Activated B cell treated with CpG ODN at 0.5 μM for 24 hours (primary cell): Measurements from ENCODE around the gene PRDM16. TPM values are rescaled to one million over a fixed set of nuclear protein-coding genes. Genes with fewer than 3 reads are reported as not detected.

Source experiments
- ATAC-seq: fragments of 200-7000 bp; cut with Tn5 transposase; one replicate; pipeline ENCODE4 v1.10.0; 2021; ENCODE audit warnings: low read depth, mild to moderate bottlenecking, moderate library complexity
- CTCF ChIA-PET: fragments of 350-600 bp; sonication (Branson Sonifier 250); formaldehyde crosslinking; loops from one replicate; lab custom pipeline; 2021; ENCODE audit warnings: antibody characterized with exemption; lab: Charles Lee
- POLR2A ChIA-PET: fragments of 350-600 bp; sonication (Branson Sonifier 250); formaldehyde crosslinking; loops from one replicate; lab custom pipeline; 2021; ENCODE audit warnings: antibody characterized with exemption; lab: Charles Lee
- DNase-seq: peaks from one replicate; pipeline ENCODE4 v3.0.0; 2022
- H3K27ac Mint-ChIP-seq: one replicate; pipeline ENCODE4 v1.8.0; 2020; ENCODE audit warnings: mixed read lengths
- H3K27me3 Mint-ChIP-seq: one replicate; pipeline ENCODE4 v1.8.0; 2021; ENCODE audit warnings: mixed read lengths
- H3K36me3 Mint-ChIP-seq: one replicate; pipeline ENCODE4 v1.8.0; 2021; ENCODE audit warnings: low read depth, mixed read lengths
- H3K4me1 Mint-ChIP-seq: one replicate; pipeline ENCODE4 v1.8.0; 2021; ENCODE audit warnings: mixed read lengths
- H3K4me3 Mint-ChIP-seq: one replicate; pipeline ENCODE4 v1.8.0; 2020; ENCODE audit warnings: mild to moderate bottlenecking, mixed read lengths
- H3K9me3 Mint-ChIP-seq: one replicate; pipeline ENCODE4 v1.8.0; 2020; ENCODE audit warnings: mixed read lengths
- CTCF ChIP-seq: fragments of 200-600 bp; IDR thresholded peaks from one replicate; pipeline ENCODE4 v1.8.0; 2022; ENCODE audit warnings: antibody characterized with exemption, mild to moderate bottlenecking
- intact Hi-C: fragments of 100-400 bp; cut with micrococcal nuclease; formaldehyde crosslinking; loops from one replicate; pipeline ENCODE4 v1.15.1; 2024
- total RNA-seq: library from RNA; stranded (reverse); gene quantifications from 2 replicates; pipeline ENCODE4 v1.2.3, GENCODE V29; 2022

PRDM16 gene
- total RNA-seq, 1 donor from 2014 or later = not detected

GRCh38 chr1:3340548-3341235, 271.7 kb downstream of the PRDM16 start:
- H3K9me3 Mint-ChIP-seq = peaks cover 12% of the 10 kb centered on the region
- ChIA-PET POLR2A (no interaction called here), CTCF (no interaction called here)
- TF ChIP-seq CTCF = no peak
- no peaks in the 10 kb centered on the region for H3K27me3 Mint-ChIP-seq
- no peaks in the 10 kb centered on the region for H3K36me3 Mint-ChIP-seq
- H3K27ac Mint-ChIP-seq = no peak overlapping the region
- intact Hi-C loops = no loop called here
- no peak for ATAC-seq
- no peak for DNase-seq
- H3K4me1 Mint-ChIP-seq = no peaks in the 10 kb centered on the region
- no peak overlapping the region for H3K4me3 Mint-ChIP-seq

- Mint-ChIP-seq H3K27ac (no peak overlapping the region), H3K4me1 (no peaks in the 10 kb centered on the region), H3K27me3 (no peaks in the 10 kb centered on the region), H3K36me3 (no peaks in the 10 kb centered on the region), H3K9me3 (peaks cover 12% of the 10 kb centered on the region), H3K4me3 (no peak overlapping the region)
- ChIA-PET POLR2A (no interaction called here), CTCF (no interaction called here)
- intact Hi-C loops = no loop called here
- ATAC-seq = no peak
- no peak for DNase-seq
- no peak for TF ChIP-seq CTCF
Observed at GRCh38 chr1:3341236-3341994, 272.4 kb downstream of the PRDM16 start.

GRCh38 chr1:3342960-3343359, 274.0 kb downstream of the PRDM16 start:
- DNase-seq (no peak), ATAC-seq (no peak)
- intact Hi-C loops = no loop called here
- Mint-ChIP-seq H3K36me3 (no peaks in the 10 kb centered on the region), H3K4me3 (no peak overlapping the region), H3K9me3 (peaks cover 12% of the 10 kb centered on the region), H3K4me1 (no peaks in the 10 kb centered on the region), H3K27me3 (no peaks in the 10 kb centered on the region), H3K27ac (no peak overlapping the region)
- ChIA-PET CTCF (no interaction called here), POLR2A (no interaction called here)
- no peak for TF ChIP-seq CTCF

GRCh38 chr1:3344395-3344794, 275.4 kb downstream of the PRDM16 start:
- CTCF ChIA-PET = no interaction called here
- no peaks in the 10 kb centered on the region for H3K27me3 Mint-ChIP-seq
- POLR2A ChIA-PET = no interaction called here

More at GRCh38 chr1:3344395-3344794, 275.4 kb downstream of the PRDM16 start:
- ATAC-seq (no peak), DNase-seq (no peak)
- no peak overlapping the region for H3K4me3 Mint-ChIP-seq
- no peak for TF ChIP-seq CTCF
- no peaks in the 10 kb centered on the region for H3K36me3 Mint-ChIP-seq
- H3K9me3 Mint-ChIP-seq = peaks cover 12% of the 10 kb centered on the region
- H3K27ac Mint-ChIP-seq = no peak overlapping the region
- H3K4me1 Mint-ChIP-seq = no peaks in the 10 kb centered on the region
- intact Hi-C loops = no loop called here
